Measurements from ENCODE around the gene ITCH. TPM values are rescaled to one million over a fixed set of nuclear protein-coding genes. Genes with fewer than 3 reads are reported as not detected.
"Not testable (repeated sequence)": the region's sequence is repeated elsewhere in the genome, so short reads cannot be mapped to it uniquely, and the experiment has no call there.

ITCH gene
- total RNA-seq, 1 experiment from 2014 or later, result 54.8 TPM

GRCh38 chr20:34420975-34421374 is 57.9 kb downstream of the ITCH start:
- Histone ChIP-seq H3K9me3 (ENCODE audit: low read length) (no peaks in the 10 kb centered on the region), H2AFZ (ENCODE audit: low read length) (no peak overlapping the region), H3K27ac (ENCODE audit: low read length) (no peak overlapping the region), H3K27me3 (ENCODE audit: low read length) (no peaks in the 10 kb centered on the region), H3K9me2 (replicated peaks; ENCODE audit: insufficient read depth, low read length) (no peaks in the 10 kb centered on the region), H4K20me1 (ENCODE audit: insufficient read depth, low read depth, low read length) (no peaks in the 10 kb centered on the region), H3K4me1 (ENCODE audit: low read length) (peaks cover 7% of the 10 kb centered on the region), H3K4me2 (ENCODE audit: low read depth, low read length, poor library complexity, severe bottlenecking) (no peak overlapping the region), H3K4me3 (ENCODE audit: low read length) (no peak overlapping the region), H3K79me2 (ENCODE audit: low read length) (peaks cover 44% of the 10 kb centered on the region), H3K36me3 (ENCODE audit: insufficient read depth, low read length) (peaks cover 9% of the 10 kb centered on the region; the same call in 1 of the 2 replicates), H3K9ac (ENCODE audit: low read length) (no peak overlapping the region)
- DNase-seq, result no peak

- H3K9me3 ChIP-seq (ENCODE audit: low read length), result no peaks in the 10 kb centered on the region
- peaks cover 10% of the 10 kb centered on the region; the same call in 1 of the 2 replicates for H3K36me3 ChIP-seq (ENCODE audit: insufficient read depth, low read length)
- H2AFZ ChIP-seq (ENCODE audit: low read length), result no peak overlapping the region
- H3K27ac ChIP-seq (ENCODE audit: low read length), result no peak overlapping the region
- no peaks in the 10 kb centered on the region for H3K9me2 ChIP-seq (replicated peaks; ENCODE audit: insufficient read depth, low read length)
- no peaks in the 10 kb centered on the region for H4K20me1 ChIP-seq (ENCODE audit: insufficient read depth, low read depth, low read length)
- H3K4me2 ChIP-seq (ENCODE audit: low read depth, low read length, poor library complexity, severe bottlenecking), result no peak overlapping the region
- H3K27me3 ChIP-seq (ENCODE audit: low read length), result no peaks in the 10 kb centered on the region
- no peak overlapping the region for H3K4me3 ChIP-seq (ENCODE audit: low read length)
- DNase-seq, result no peak
- H3K4me1 ChIP-seq (ENCODE audit: low read length), result no peaks in the 10 kb centered on the region
- peaks cover 44% of the 10 kb centered on the region for H3K79me2 ChIP-seq (ENCODE audit: low read length)
- no peak overlapping the region for H3K9ac ChIP-seq (ENCODE audit: low read length)
Measured at GRCh38 chr20:34421766-34422466, 58.8 kb downstream of the ITCH start.

- not testable (repeated sequence) for H4K20me1 ChIP-seq (ENCODE audit: insufficient read depth, low read depth, low read length); H3K27ac ChIP-seq (ENCODE audit: low read length); H2AFZ ChIP-seq (ENCODE audit: low read length); H3K4me2 ChIP-seq (ENCODE audit: low read depth, low read length, poor library complexity, severe bottlenecking); H3K9ac ChIP-seq (ENCODE audit: low read length); H3K27me3 ChIP-seq (ENCODE audit: low read length); H3K4me3 ChIP-seq (ENCODE audit: low read length); DNase-seq; H3K9me2 ChIP-seq (replicated peaks; ENCODE audit: insufficient read depth, low read length); H3K9me3 ChIP-seq (ENCODE audit: low read length); H3K4me1 ChIP-seq (ENCODE audit: low read length)
- H3K79me2 ChIP-seq (ENCODE audit: low read length), result peaks cover 35% of the 10 kb centered on the region
- peaks cover 14% of the 10 kb centered on the region for H3K36me3 ChIP-seq (ENCODE audit: insufficient read depth, low read length)
Measured at GRCh38 chr20:34425032-34425690, 62.1 kb downstream of the ITCH start.

GRCh38 chr20:34426026-34426425 is 63.0 kb downstream of the ITCH start:
- no peak overlapping the region for H2AFZ ChIP-seq (ENCODE audit: low read length)
- no peaks in the 10 kb centered on the region for H3K9me3 ChIP-seq (ENCODE audit: low read length)
- no peak overlapping the region for H3K4me3 ChIP-seq (ENCODE audit: low read length)
- peaks cover 35% of the 10 kb centered on the region for H3K79me2 ChIP-seq (ENCODE audit: low read length)
- no peak overlapping the region for H3K4me2 ChIP-seq (ENCODE audit: low read depth, low read length, poor library complexity, severe bottlenecking)
- no peaks in the 10 kb centered on the region for H3K9me2 ChIP-seq (replicated peaks; ENCODE audit: insufficient read depth, low read length)
- no peaks in the 10 kb centered on the region for H4K20me1 ChIP-seq (ENCODE audit: insufficient read depth, low read depth, low read length)
- H3K27me3 ChIP-seq (ENCODE audit: low read length), result no peaks in the 10 kb centered on the region
- no peak for DNase-seq
- no peak overlapping the region for H3K9ac ChIP-seq (ENCODE audit: low read length)
- no peak overlapping the region for H3K27ac ChIP-seq (ENCODE audit: low read length)
- H3K4me1 ChIP-seq (ENCODE audit: low read length), result no peaks in the 10 kb centered on the region
- peaks cover 13% of the 10 kb centered on the region for H3K36me3 ChIP-seq (ENCODE audit: insufficient read depth, low read length)

GRCh38 chr20:34427331-34427730 is 64.3 kb downstream of the ITCH start:
- Histone ChIP-seq H3K36me3 (ENCODE audit: insufficient read depth, low read length) (peaks cover 11% of the 10 kb centered on the region), H3K9me2 (replicated peaks; ENCODE audit: insufficient read depth, low read length) (no peaks in the 10 kb centered on the region), H4K20me1 (ENCODE audit: insufficient read depth, low read depth, low read length) (no peaks in the 10 kb centered on the region), H3K9ac (ENCODE audit: low read length) (no peak overlapping the region), H3K79me2 (ENCODE audit: low read length) (peaks cover 26% of the 10 kb centered on the region), H3K4me3 (ENCODE audit: low read length) (no peak overlapping the region), H3K27me3 (ENCODE audit: low read length) (no peaks in the 10 kb centered on the region), H3K4me1 (ENCODE audit: low read length) (no peaks in the 10 kb centered on the region), H3K9me3 (ENCODE audit: low read length) (no peaks in the 10 kb centered on the region), H3K4me2 (ENCODE audit: low read depth, low read length, poor library complexity, severe bottlenecking) (no peak overlapping the region), H3K27ac (ENCODE audit: low read length) (no peak overlapping the region), H2AFZ (ENCODE audit: low read length) (no peak overlapping the region)
- DNase-seq, result no peak

- Histone ChIP-seq H3K36me3 (ENCODE audit: insufficient read depth, low read length) (peaks cover 11% of the 10 kb centered on the region), H4K20me1 (ENCODE audit: insufficient read depth, low read depth, low read length) (no peaks in the 10 kb centered on the region), H3K4me2 (ENCODE audit: low read depth, low read length, poor library complexity, severe bottlenecking) (no peak overlapping the region), H3K9me3 (ENCODE audit: low read length) (no peaks in the 10 kb centered on the region), H3K9ac (ENCODE audit: low read length) (no peak overlapping the region), H3K79me2 (ENCODE audit: low read length) (peaks cover 24% of the 10 kb centered on the region), H3K4me3 (ENCODE audit: low read length) (no peak overlapping the region), H2AFZ (ENCODE audit: low read length) (no peak overlapping the region), H3K9me2 (replicated peaks; ENCODE audit: insufficient read depth, low read length) (no peaks in the 10 kb centered on the region), H3K4me1 (ENCODE audit: low read length) (no peaks in the 10 kb centered on the region), H3K27ac (ENCODE audit: low read length) (no peak overlapping the region), H3K27me3 (ENCODE audit: low read length) (no peaks in the 10 kb centered on the region)
- DNase-seq, result no peak
Measured at GRCh38 chr20:34427784-34428183, 64.7 kb downstream of the ITCH start.

- peaks cover 31% of the 10 kb centered on the region for H3K79me2 ChIP-seq (ENCODE audit: low read length)
- no peak overlapping the region for H3K4me3 ChIP-seq (ENCODE audit: low read length)
- H3K9ac ChIP-seq (ENCODE audit: low read length), result no peak overlapping the region
- DNase-seq, result no peak
- H3K9me3 ChIP-seq (ENCODE audit: low read length), result no peaks in the 10 kb centered on the region
- peaks cover 5% of the 10 kb centered on the region; the same call in 1 of the 2 replicates for H3K36me3 ChIP-seq (ENCODE audit: insufficient read depth, low read length)
- no peak overlapping the region for H3K4me2 ChIP-seq (ENCODE audit: low read depth, low read length, poor library complexity, severe bottlenecking)
- H3K9me2 ChIP-seq (replicated peaks; ENCODE audit: insufficient read depth, low read length), result no peaks in the 10 kb centered on the region
- H3K27me3 ChIP-seq (ENCODE audit: low read length), result no peaks in the 10 kb centered on the region
- H2AFZ ChIP-seq (ENCODE audit: low read length), result no peak overlapping the region
- no peaks in the 10 kb centered on the region for H4K20me1 ChIP-seq (ENCODE audit: insufficient read depth, low read depth, low read length)
- no peak overlapping the region for H3K27ac ChIP-seq (ENCODE audit: low read length)
- peaks cover 16% of the 10 kb centered on the region for H3K4me1 ChIP-seq (ENCODE audit: low read length)
Measured at GRCh38 chr20:34431168-34431567, 68.1 kb downstream of the ITCH start.

GRCh38 chr20:34432663-34433062 is 69.6 kb downstream of the ITCH start:
- not testable (repeated sequence) for H2AFZ ChIP-seq (ENCODE audit: low read length); H3K27me3 ChIP-seq (ENCODE audit: low read length); DNase-seq; H3K9me2 ChIP-seq (replicated peaks; ENCODE audit: insufficient read depth, low read length); H3K9me3 ChIP-seq (ENCODE audit: low read length); H3K4me2 ChIP-seq (ENCODE audit: low read depth, low read length, poor library complexity, severe bottlenecking); H3K27ac ChIP-seq (ENCODE audit: low read length); H3K9ac ChIP-seq (ENCODE audit: low read length); H4K20me1 ChIP-seq (ENCODE audit: insufficient read depth, low read depth, low read length); H3K36me3 ChIP-seq (ENCODE audit: insufficient read depth, low read length); H3K4me3 ChIP-seq (ENCODE audit: low read length)
- H3K4me1 ChIP-seq (ENCODE audit: low read length), result peaks cover 16% of the 10 kb centered on the region
- peaks cover 39% of the 10 kb centered on the region for H3K79me2 ChIP-seq (ENCODE audit: low read length)

Measured in Karpas-422 (cell line).